HEK293 (cell line): ENCODE data around the gene ECT2L.

ENCODE experiments used
- CTCF ChIA-PET: fragments of 350-600 bp; formaldehyde crosslinking; extraction: SDS; loops from one replicate; lab custom pipeline; 2021; ENCODE audit warnings: antibody characterized with exemption; lab: Yijun Ruan, JAX
- POLR2A ChIA-PET: fragments of 300-600 bp; formaldehyde crosslinking; extraction: SDS; loops from one replicate; lab custom pipeline; 2020; ENCODE audit warnings: antibody characterized with exemption, inconsistent platforms; lab: Yijun Ruan, JAX
- H3K27ac ChIP-seq: fragments of 200-500 bp; sonication (Bioruptor generic); 2 replicates; pipeline ENCODE4 v1.5.1; 2014; ENCODE audit warnings: low read depth, low read length, control low read depth, inconsistent platforms; ENCODE audit errors: extremely low read depth
- H3K36me3 ChIP-seq, 2 experiments: fragments of 200-500 bp in 1 of 2; sonication (Bioruptor generic) in 1 of 2; 1 replicate in 1 of 2; 2 replicates in 1 of 2; pipeline ENCODE4 v1.5.1; 2014 to 2017; ENCODE audit warnings: inconsistent platforms in 2 of 2, low read length in 2 of 2; ENCODE audit not compliant: control insufficient read depth in 2 of 2, insufficient read depth in 1 of 2
- H3K4me1 ChIP-seq: fragments of 200-500 bp; sonication (Bioruptor generic); 2 replicates; pipeline ENCODE4 v1.5.1; 2014; ENCODE audit warnings: mild to moderate bottlenecking, low read length, inconsistent platforms; ENCODE audit not compliant: control insufficient read depth, insufficient read depth
- H3K4me3 ChIP-seq: 2 replicates; pipeline ENCODE4 v1.5.1; 2011; ENCODE audit warnings: low read depth, mild to moderate bottlenecking, control low read depth, low read length, moderate library complexity
- H3K9me3 ChIP-seq: fragments of 200-500 bp; sonication (Bioruptor generic); 2 replicates; pipeline ENCODE4 v1.5.1; 2014; ENCODE audit warnings: low read depth, low read length, inconsistent platforms; ENCODE audit not compliant: control insufficient read depth, insufficient read depth
- BCL11A ChIP-seq: fragments of 450-650 bp; formaldehyde crosslinking; IDR thresholded peaks from 2 replicates; pipeline ENCODE4 v1.5.1; 2016; ENCODE audit warnings: low read depth, missing biosample characterization, missing genetic modification characterization
- REPIN1 ChIP-seq: fragments of 450-650 bp; formaldehyde crosslinking; IDR thresholded peaks from 2 replicates; pipeline ENCODE4 v1.5.1; 2017; ENCODE audit warnings: missing biosample characterization, missing genetic modification characterization, low read depth
- ZNF133 ChIP-seq: fragments of 450-650 bp; formaldehyde crosslinking; IDR thresholded peaks from 2 replicates; pipeline ENCODE4 v1.5.1; 2016; ENCODE audit warnings: missing biosample characterization, missing genetic modification characterization
- ZNF140 ChIP-seq: fragments of 450-650 bp; formaldehyde crosslinking; IDR thresholded peaks from 2 replicates; pipeline ENCODE4 v1.5.1; 2016; ENCODE audit warnings: missing biosample characterization, missing genetic modification characterization
- ZNF155 ChIP-seq: fragments of 450-650 bp; formaldehyde crosslinking; IDR thresholded peaks from 2 replicates; pipeline ENCODE4 v1.5.1; 2016; ENCODE audit warnings: missing biosample characterization, missing genetic modification characterization
- ZNF23 ChIP-seq: fragments of 450-650 bp; formaldehyde crosslinking; IDR thresholded peaks from 2 replicates; pipeline ENCODE4 v1.5.1; 2016; ENCODE audit warnings: missing biosample characterization, missing genetic modification characterization, borderline replicate concordance
- ZNF354C ChIP-seq: fragments of 450-650 bp; formaldehyde crosslinking; IDR thresholded peaks from 2 replicates; pipeline ENCODE4 v1.5.1; 2016; ENCODE audit warnings: missing biosample characterization, missing genetic modification characterization, low read depth, borderline replicate concordance
- ZNF571 ChIP-seq: fragments of 450-650 bp; formaldehyde crosslinking; IDR thresholded peaks from 2 replicates; pipeline ENCODE4 v1.5.0; 2017; ENCODE audit warnings: missing biosample characterization, missing genetic modification characterization
- ZNF610 ChIP-seq: fragments of 450-650 bp; formaldehyde crosslinking; IDR thresholded peaks from 2 replicates; pipeline ENCODE4 v1.5.1; 2016; ENCODE audit warnings: missing biosample characterization, missing genetic modification characterization, borderline replicate concordance
- ZNF701 ChIP-seq: fragments of 450-650 bp; formaldehyde crosslinking; IDR thresholded peaks from 2 replicates; pipeline ENCODE4 v1.5.1; 2016; ENCODE audit warnings: missing biosample characterization, missing genetic modification characterization
- ZNF792 ChIP-seq: fragments of 450-650 bp; formaldehyde crosslinking; IDR thresholded peaks from 2 replicates; pipeline ENCODE4 v1.5.1; 2016; ENCODE audit warnings: missing biosample characterization, missing genetic modification characterization
- ZNF837 ChIP-seq: fragments of 450-650 bp; formaldehyde crosslinking; IDR thresholded peaks from 2 replicates; pipeline ENCODE4 v1.5.1; 2016; ENCODE audit warnings: missing biosample characterization, missing genetic modification characterization
- ZXDB ChIP-seq: fragments of 450-650 bp; formaldehyde crosslinking; IDR thresholded peaks from 2 replicates; pipeline ENCODE4 v1.5.1; 2016; ENCODE audit warnings: missing biosample characterization, missing genetic modification characterization
- TF ChIP-seq, protein P1 (sequence below): fragments of 450-650 bp; formaldehyde crosslinking; IDR thresholded peaks from 2 replicates; pipeline ENCODE4 v1.5.1; 2017; ENCODE audit warnings: missing biosample characterization, missing genetic modification characterization
- TF ChIP-seq, protein P2 (sequence below): fragments of 450-650 bp; formaldehyde crosslinking; IDR thresholded peaks from 2 replicates; pipeline ENCODE4 v1.5.1; 2016; ENCODE audit warnings: missing biosample characterization, missing genetic modification characterization, low read depth
- TF ChIP-seq, protein P3 (sequence below): fragments of 450-650 bp; formaldehyde crosslinking; IDR thresholded peaks from 2 replicates; pipeline ENCODE4 v1.5.1; 2016; ENCODE audit warnings: missing biosample characterization, missing genetic modification characterization, borderline replicate concordance
- TF ChIP-seq, protein P4 (sequence below): fragments of 450-650 bp; formaldehyde crosslinking; IDR thresholded peaks from 2 replicates; pipeline ENCODE4 v1.5.1; 2016; ENCODE audit warnings: missing biosample characterization, missing genetic modification characterization
- TF ChIP-seq, protein P5 (sequence below): IDR thresholded peaks from 2 replicates; pipeline ENCODE4 v1.6.1; 2011; ENCODE audit warnings: mild to moderate bottlenecking, low read depth, low read length, borderline replicate concordance
- TF ChIP-seq, protein P6 (sequence below): fragments of 450-650 bp; formaldehyde crosslinking; conservative IDR thresholded peaks from 2 replicates; pipeline ENCODE4 v1.5.1; 2016; ENCODE audit warnings: low read depth, missing biosample characterization, missing genetic modification characterization

ECT2L gene

DNA sequence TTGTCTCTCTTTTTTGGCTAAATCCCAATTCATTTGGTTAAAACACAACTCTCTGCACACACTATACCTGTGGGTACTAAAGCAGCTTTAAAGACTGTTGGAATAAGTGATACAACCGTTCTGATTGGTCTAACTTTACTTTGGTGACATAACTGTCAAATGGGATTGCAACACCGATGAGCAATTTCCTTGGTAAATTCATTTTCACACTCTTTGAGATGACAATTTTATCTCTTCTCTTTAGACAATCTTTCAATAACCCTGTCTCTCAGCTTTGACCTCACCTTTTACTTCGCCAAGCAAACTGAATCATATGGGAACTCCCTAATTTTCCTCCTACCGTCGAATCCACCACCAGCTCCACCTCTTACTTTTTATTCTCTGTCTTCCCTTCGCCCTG, 60.8 kb downstream of the ECT2L start:
- no peaks in the 10 kb centered on the region for H3K4me1 ChIP-seq
- no peaks in the 10 kb centered on the region for H3K9me3 ChIP-seq
- no peak overlapping the region for H3K4me3 ChIP-seq
- TF ChIP-seq, protein P1, sequence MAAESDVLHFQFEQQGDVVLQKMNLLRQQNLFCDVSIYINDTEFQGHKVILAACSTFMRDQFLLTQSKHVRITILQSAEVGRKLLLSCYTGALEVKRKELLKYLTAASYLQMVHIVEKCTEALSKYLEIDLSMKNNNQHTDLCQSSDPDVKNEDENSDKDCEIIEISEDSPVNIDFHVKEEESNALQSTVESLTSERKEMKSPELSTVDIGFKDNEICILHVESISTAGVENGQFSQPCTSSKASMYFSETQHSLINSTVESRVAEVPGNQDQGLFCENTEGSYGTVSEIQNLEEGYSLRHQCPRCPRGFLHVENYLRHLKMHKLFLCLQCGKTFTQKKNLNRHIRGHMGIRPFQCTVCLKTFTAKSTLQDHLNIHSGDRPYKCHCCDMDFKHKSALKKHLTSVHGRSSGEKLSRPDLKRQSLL (tag by site-specific recombination), result no peak
- TF ChIP-seq, protein P2, sequence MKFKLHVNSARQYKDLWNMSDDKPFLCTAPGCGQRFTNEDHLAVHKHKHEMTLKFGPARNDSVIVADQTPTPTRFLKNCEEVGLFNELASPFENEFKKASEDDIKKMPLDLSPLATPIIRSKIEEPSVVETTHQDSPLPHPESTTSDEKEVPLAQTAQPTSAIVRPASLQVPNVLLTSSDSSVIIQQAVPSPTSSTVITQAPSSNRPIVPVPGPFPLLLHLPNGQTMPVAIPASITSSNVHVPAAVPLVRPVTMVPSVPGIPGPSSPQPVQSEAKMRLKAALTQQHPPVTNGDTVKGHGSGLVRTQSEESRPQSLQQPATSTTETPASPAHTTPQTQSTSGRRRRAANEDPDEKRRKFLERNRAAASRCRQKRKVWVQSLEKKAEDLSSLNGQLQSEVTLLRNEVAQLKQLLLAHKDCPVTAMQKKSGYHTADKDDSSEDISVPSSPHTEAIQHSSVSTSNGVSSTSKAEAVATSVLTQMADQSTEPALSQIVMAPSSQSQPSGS (tag by site-specific recombination), result no peak
- TF ChIP-seq, protein P3, sequence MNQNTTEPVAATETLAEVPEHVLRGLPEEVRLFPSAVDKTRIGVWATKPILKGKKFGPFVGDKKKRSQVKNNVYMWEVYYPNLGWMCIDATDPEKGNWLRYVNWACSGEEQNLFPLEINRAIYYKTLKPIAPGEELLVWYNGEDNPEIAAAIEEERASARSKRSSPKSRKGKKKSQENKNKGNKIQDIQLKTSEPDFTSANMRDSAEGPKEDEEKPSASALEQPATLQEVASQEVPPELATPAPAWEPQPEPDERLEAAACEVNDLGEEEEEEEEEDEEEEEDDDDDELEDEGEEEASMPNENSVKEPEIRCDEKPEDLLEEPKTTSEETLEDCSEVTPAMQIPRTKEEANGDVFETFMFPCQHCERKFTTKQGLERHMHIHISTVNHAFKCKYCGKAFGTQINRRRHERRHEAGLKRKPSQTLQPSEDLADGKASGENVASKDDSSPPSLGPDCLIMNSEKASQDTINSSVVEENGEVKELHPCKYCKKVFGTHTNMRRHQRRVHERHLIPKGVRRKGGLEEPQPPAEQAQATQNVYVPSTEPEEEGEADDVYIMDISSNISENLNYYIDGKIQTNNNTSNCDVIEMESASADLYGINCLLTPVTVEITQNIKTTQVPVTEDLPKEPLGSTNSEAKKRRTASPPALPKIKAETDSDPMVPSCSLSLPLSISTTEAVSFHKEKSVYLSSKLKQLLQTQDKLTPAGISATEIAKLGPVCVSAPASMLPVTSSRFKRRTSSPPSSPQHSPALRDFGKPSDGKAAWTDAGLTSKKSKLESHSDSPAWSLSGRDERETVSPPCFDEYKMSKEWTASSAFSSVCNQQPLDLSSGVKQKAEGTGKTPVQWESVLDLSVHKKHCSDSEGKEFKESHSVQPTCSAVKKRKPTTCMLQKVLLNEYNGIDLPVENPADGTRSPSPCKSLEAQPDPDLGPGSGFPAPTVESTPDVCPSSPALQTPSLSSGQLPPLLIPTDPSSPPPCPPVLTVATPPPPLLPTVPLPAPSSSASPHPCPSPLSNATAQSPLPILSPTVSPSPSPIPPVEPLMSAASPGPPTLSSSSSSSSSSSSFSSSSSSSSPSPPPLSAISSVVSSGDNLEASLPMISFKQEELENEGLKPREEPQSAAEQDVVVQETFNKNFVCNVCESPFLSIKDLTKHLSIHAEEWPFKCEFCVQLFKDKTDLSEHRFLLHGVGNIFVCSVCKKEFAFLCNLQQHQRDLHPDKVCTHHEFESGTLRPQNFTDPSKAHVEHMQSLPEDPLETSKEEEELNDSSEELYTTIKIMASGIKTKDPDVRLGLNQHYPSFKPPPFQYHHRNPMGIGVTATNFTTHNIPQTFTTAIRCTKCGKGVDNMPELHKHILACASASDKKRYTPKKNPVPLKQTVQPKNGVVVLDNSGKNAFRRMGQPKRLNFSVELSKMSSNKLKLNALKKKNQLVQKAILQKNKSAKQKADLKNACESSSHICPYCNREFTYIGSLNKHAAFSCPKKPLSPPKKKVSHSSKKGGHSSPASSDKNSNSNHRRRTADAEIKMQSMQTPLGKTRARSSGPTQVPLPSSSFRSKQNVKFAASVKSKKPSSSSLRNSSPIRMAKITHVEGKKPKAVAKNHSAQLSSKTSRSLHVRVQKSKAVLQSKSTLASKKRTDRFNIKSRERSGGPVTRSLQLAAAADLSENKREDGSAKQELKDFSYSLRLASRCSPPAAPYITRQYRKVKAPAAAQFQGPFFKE (tag by site-specific recombination), result no peak
- TF ChIP-seq, protein P4, sequence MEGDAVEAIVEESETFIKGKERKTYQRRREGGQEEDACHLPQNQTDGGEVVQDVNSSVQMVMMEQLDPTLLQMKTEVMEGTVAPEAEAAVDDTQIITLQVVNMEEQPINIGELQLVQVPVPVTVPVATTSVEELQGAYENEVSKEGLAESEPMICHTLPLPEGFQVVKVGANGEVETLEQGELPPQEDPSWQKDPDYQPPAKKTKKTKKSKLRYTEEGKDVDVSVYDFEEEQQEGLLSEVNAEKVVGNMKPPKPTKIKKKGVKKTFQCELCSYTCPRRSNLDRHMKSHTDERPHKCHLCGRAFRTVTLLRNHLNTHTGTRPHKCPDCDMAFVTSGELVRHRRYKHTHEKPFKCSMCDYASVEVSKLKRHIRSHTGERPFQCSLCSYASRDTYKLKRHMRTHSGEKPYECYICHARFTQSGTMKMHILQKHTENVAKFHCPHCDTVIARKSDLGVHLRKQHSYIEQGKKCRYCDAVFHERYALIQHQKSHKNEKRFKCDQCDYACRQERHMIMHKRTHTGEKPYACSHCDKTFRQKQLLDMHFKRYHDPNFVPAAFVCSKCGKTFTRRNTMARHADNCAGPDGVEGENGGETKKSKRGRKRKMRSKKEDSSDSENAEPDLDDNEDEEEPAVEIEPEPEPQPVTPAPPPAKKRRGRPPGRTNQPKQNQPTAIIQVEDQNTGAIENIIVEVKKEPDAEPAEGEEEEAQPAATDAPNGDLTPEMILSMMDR (tag by site-specific recombination), result no peak
- TF ChIP-seq ZNF23 (tag by site-specific recombination), result no peak
- no peak for TF ChIP-seq BCL11A (tag by site-specific recombination)
- no peak for TF ChIP-seq ZNF571 (tag by site-specific recombination)
- TF ChIP-seq ZNF701 (tag by site-specific recombination), result no peak
- TF ChIP-seq ZNF133, result no peak
- TF ChIP-seq, protein P5, sequence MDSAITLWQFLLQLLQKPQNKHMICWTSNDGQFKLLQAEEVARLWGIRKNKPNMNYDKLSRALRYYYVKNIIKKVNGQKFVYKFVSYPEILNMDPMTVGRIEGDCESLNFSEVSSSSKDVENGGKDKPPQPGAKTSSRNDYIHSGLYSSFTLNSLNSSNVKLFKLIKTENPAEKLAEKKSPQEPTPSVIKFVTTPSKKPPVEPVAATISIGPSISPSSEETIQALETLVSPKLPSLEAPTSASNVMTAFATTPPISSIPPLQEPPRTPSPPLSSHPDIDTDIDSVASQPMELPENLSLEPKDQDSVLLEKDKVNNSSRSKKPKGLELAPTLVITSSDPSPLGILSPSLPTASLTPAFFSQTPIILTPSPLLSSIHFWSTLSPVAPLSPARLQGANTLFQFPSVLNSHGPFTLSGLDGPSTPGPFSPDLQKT, result no peak
- TF ChIP-seq, protein P6, sequence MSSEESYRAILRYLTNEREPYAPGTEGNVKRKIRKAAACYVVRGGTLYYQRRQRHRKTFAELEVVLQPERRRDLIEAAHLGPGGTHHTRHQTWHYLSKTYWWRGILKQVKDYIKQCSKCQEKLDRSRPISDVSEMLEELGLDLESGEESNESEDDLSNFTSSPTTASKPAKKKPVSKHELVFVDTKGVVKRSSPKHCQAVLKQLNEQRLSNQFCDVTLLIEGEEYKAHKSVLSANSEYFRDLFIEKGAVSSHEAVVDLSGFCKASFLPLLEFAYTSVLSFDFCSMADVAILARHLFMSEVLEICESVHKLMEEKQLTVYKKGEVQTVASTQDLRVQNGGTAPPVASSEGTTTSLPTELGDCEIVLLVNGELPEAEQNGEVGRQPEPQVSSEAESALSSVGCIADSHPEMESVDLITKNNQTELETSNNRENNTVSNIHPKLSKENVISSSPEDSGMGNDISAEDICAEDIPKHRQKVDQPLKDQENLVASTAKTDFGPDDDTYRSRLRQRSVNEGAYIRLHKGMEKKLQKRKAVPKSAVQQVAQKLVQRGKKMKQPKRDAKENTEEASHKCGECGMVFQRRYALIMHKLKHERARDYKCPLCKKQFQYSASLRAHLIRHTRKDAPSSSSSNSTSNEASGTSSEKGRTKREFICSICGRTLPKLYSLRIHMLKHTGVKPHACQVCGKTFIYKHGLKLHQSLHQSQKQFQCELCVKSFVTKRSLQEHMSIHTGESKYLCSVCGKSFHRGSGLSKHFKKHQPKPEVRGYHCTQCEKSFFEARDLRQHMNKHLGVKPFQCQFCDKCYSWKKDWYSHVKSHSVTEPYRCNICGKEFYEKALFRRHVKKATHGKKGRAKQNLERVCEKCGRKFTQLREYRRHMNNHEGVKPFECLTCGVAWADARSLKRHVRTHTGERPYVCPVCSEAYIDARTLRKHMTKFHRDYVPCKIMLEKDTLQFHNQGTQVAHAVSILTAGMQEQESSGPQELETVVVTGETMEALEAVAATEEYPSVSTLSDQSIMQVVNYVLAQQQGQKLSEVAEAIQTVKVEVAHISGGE, result no peak
- no peak for TF ChIP-seq REPIN1 (tag by site-specific recombination)
- no peak for TF ChIP-seq ZNF792 (tag by site-specific recombination)
- TF ChIP-seq ZNF155 (tag by site-specific recombination), result no peak
- TF ChIP-seq ZNF610 (tag by site-specific recombination), result no peak
- no peak for TF ChIP-seq ZNF140 (tag by site-specific recombination)
- TF ChIP-seq ZNF837 (tag by site-specific recombination), result no peak
- TF ChIP-seq ZXDB (tag by site-specific recombination), result no peak
- TF ChIP-seq ZNF354C, result no peak
- CTCF ChIA-PET, result interaction anchor here (0.6 kb wide), 1 partner anchor 776 kb away, joined by 3 read pairs; no protein-coding TSS in a partner anchor
- H3K27ac ChIP-seq, result no peak overlapping the region
- no peaks in the 10 kb centered on the region for H3K36me3 ChIP-seq
- POLR2A ChIA-PET, result no interaction called here
